Stimulated activated CD8-positive, alpha-beta memory T cell treated with anti-CD3 and anti-CD28 coated beads, Interleukin-7, amount 100 ng/mL, for 24 hours (primary cell): ENCODE results near the gene MAD1L1.
"Not testable (repeated sequence)": the region's sequence is repeated elsewhere in the genome, so short reads cannot be mapped to it uniquely, and the experiment has no call there.

Experiments
- DNase-seq: peaks from one replicate; pipeline ENCODE4 v3.0.0-alpha.2; 2020; ENCODE audit warnings: low read depth

The MAD1L1 gene

DNA sequence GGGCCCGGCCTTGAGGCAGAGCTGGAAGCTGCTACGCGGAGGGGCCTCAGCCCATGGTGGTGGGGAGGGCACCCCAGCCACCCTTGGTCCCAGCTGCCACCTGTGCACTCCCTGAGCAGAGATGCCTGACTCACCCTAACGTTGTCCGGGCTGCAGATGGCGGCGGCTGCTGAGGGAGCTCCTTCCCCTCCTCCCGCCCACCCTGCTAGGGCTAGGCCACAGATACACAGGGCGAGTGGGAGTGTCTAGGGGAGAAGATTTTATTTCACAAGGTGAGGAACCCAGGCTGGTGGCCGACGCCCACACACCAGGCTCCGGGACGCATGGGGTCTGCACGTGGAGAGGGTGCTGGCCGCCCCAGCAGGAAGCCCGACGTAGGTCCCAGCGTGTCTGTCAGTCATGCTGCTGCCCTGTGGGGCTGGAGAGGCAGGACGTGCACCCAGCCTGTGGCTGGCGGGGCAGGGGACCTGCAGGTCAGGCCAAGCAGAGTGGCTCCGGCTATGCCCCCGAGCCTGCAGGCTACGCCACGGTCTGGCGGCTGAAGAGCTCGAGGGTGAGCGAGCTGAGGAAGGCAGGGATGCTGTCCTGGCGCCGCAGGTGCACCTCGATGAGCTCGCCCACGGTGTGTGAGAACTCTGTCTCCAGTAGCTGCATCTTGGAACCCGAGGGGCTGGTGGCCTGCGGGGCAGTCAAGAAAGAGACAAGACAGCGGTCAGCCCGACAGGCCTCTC, 417.0 kb downstream of the MAD1L1 start:
- not testable (repeated sequence) for DNase-seq

DNA sequence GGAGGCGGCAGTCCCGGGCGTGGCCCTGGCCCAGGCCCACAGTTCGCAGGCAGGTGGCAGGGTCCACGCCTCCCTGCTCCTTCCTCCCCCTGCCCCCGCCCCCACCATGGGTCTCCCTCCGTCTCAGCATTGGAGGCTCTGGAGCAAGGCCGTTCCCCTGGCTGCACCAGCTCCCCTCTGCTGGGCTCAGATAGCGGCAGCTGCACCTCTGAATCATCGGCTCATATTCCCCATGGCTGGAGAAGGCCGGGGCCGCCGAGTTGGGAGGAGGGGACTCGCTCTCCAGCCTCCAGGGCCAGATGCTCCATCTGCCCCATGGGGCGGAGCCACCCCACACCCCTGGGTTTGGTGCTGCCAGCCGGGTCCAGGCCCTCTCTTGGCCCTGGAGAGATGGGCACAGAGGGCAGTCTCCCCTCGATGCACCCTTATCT, 417.7 kb downstream of the MAD1L1 start:
- no peak for DNase-seq

DNA sequence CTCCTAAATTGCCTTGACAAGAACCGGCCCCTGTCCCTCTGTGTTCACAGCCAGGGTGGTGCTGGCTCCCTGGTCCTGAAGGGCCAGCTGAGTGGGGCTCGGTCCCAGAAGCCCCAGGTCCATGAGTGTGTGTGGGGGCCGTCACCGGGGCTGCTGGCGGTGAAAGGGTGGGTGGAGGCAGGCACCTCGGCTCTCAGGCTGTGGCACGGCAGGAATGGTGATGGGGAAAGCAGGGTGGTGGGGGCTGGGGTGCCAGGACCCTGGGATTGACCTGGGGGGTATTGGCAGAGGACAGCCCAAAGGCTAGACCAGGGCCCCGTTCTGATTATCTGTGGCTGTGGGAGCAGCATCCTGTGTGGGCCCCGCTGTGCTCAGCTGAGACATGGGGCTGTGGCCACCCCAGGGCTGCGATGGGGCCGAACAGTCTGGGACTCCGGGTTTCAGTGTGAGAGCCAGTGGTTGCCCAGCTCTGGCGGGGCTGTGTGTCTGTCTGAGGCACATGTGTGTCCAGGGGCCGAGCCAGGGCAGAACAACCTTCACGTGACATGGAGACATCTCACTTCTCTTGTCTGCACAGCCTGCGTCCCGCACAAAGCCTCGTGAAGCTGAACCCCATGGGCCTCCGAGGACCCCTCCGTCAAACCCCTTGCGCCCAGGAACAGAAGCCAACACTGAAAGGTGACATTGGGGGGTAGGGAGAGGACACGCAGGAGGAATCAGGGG, 418.5 kb downstream of the MAD1L1 start:
- DNase-seq: no peak

DNA sequence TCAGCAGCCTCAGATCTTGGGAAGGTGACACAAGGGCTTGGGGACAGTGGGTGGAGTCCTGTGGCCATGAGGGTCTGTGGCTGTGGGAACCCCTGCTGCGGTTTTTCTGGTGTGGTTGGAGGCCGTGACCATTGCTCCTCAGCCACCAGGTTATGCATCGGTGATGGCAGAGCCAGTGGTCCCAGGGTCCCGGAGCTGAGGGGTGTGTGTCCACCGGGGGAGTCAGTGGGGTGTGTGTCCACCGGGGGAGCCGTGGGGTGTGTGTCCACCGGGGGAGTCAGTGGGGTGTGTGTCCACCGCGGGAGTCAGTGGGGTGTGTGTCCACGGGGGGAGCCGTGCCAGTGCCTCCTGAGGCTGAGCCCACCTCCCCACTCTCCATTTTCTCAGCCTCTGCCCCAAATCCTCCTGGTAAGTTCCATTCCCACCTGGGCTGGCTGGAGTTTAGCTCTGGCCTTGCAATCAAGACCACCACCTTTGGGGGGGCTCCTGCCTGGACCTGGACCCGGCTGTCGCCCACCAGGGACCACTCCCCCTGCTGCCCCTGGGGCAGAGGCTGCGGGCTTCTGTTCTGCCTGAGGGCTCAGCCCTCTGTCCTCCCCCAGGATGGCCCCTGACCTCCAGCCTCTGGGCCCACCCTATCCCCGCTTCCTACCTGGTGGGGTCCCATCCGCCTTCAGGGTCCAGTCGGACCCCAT, 419.2 kb downstream of the MAD1L1 start:
- DNase-seq: no peak

GRCh38 chr7:1812509-1813393, 420.0 kb downstream of the MAD1L1 start:
- DNase-seq: no peak

DNA sequence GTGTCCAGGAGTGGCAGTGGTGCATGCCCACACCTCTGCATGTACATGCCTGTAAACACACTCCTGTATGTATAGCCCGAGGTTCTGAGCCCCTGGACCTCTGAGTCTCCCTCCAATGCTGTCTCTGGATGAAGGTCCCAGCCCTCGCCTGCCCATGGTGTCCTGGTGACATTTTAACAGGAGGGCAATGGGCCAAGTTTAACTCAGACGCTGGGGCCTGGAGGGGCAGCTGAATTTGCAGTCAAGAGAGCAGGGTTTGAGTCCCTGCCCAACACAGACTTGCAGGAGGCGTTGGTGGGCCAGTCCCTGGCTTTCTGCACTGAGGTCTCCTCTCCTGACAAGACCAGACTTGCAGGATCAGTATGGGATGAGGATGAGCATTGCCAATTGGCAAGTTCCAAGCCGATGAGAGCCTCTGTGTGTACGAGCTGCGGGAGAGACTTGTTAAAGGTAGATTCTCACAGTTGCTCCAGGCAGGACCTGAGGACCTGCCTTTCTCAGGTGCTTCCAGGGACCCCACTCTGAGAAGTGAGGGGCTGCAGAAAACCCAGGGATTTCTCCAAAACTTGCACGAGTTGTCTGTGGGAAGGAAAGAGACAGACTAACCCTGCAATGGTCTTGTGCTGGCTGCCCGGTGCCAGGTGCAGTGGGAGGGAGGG, 420.8 kb downstream of the MAD1L1 start:
- DNase-seq: no peak

- DNase-seq: no peak
Observed at GRCh38 chr7:1810961-1811849, 421.5 kb downstream of the MAD1L1 start.

DNA sequence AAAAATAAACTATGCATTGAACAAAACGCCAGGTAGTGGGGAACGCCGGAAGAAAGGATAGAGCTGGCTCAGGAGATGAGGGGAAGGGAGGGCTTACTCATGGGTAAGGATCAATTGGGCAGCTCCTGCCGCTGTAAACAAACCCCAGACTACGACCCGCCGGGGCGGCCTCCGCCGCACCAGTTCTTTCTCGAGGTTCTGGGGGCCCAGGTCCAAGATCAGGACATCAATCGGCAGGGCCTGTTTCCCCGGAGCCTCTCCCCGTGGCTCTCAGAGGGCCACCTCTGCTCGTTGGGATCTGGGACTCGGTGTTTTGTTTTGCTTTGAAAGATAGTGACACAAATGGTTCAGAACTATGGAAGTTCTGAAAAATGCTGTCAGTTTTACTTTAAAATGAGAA, 422.2 kb downstream of the MAD1L1 start:
- no peak for DNase-seq

DNA sequence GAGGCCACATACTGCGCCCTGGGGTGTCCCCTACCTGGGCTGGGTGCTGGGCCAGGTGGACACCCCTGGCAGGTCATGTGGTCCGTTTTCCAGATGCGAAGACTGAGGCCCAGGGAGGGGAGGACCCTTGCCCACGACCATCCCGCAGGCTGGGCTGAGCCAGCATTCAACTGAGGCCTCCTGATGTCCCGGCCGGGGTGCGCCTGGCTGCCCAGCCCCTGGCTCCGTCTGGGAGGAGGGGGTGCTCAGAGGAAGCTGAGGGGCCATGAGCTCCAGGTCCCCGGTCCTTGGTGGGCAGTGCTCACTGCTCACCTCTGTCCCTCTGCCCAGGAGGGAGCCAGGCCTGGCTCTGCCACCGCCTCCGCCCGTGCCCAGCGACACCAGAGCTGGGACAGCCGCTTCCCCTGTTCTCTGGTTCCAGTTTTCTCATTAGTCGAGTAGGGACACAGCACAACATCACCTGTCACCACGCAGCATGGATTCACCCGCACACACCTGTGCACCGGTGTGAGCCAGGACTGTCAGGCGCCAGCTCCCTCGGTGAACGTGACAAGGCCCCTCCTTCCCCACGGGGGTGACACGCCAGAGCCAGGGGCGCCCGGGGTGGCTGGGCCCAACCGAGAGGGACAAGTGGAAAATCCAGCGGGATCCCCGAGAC, 423.0 kb downstream of the MAD1L1 start:
- no peak for DNase-seq

DNA sequence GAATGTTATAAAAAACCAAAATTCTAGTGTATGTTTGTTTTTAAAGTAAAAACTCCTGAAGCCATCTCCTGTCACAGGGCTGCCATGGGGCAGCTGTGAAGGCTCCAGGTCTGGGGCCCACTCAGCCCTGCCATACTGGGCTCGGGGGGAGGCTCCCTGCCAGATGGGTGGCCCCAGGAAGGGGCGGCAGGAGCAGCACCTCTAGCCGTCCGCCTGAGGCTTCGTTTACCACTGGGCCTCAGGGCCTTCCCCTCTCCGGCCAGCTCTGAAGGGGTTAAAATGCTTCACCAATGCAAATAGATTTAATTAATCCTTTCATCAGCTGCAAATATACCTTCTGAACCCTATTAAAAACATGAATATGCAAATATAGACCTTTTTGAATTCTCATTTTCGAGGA, 423.7 kb downstream of the MAD1L1 start:
- DNase-seq: no peak

DNA sequence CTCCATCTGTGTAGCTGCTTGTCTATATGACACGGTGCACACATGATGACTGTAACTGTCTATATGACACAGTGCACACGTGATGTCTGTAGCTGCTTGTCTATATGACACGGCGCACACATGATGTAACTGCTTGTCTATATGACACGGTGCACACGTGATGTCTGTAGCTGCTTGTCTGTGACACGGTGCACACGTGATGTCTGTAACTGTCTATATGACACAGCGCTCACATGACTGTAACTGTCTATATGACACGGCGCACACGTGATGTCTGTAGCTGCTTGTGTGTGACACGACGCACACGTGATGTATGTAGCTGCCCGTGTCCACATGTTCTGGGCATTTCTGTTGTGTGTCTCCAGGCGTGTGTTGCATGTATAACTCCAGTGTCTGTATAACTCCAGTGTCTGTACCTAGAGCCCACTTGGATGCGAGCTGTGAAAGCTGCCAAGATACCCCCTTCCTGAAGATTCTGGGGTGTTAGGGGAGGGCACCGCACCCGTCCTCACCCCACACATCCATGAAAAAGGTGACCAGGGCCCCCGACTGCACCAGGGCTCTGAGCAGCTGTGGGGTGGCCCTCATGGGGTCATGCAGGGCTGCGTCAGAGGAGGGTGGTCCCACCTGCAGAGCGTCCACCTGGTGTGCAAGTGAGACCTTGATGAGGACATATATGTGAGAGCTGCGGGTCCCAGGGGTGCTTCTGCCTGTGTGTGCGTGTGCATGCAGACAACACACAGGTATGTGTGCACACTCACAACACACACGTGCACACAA, 424.7 kb downstream of the MAD1L1 start:
- no peak for DNase-seq

DNA sequence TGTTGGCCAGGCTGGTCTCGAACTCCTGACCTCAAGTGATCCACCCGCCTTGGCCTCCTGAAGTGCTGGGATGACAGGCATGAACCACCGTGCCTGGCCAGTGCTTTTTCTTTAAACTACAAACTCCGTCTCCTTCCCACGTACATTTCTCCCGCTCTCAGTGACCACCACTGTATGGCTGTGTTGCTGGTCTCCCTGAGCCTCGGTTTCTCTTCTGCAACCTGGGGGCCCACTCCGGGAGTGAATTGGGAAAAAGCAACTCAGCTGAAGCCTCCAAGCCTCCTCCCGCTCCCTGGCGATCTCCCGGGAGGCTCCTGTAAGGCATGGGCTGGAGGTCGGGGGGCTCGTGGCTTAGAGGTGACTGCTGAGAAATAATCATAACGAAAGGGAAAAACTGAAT, 426.4 kb downstream of the MAD1L1 start:
- DNase-seq: no peak

GRCh38 chr7:1804310-1804709, 428.4 kb downstream of the MAD1L1 start:
- DNase-seq: no peak

DNA sequence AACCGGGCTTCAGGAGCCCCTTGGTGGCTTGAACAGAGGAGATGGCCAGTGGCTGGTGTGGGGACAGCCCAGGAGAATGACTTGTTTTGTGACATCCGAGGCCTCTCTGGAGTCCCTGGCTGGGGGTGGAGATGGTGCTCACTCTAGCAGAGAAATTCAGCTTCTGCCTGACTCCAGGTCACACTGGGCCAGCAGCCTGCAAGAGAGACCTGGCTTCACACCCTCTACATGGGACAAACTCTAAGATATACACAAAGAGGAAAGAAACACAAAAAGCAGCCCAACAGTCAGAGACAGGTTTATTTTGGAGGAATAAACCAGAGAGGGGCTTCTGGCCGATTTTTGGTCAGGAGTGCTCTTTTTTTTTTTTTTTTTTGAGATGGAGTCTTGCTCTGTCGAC, 429.8 kb downstream of the MAD1L1 start:
- no peak for DNase-seq

GRCh38 chr7:1800902-1801301, 431.8 kb downstream of the MAD1L1 start:
- no peak for DNase-seq

DNA sequence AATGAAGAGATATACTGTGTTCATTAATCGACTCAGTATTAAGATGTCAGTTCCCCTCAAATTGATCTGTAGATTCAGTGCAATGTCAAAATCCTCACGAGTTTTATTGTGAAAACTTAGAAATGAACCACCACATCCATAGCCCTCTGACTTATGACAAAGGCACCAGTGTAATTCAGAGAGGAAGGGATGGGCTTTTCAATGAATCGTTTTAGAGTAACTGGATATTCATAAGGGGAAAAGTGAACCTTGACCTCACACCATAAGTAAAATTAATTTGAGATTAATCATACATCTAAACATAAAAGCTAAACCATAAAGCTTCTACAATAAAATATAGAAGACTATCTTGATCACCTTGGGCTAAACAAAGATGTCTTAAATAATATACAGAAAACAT, 434.6 kb downstream of the MAD1L1 start:
- DNase-seq: no peak

GRCh38 chr7:1794888-1795542, 437.7 kb downstream of the MAD1L1 start:
- DNase-seq: no peak

- DNase-seq: no peak
Observed at GRCh38 chr7:1787681-1788235, 445.0 kb downstream of the MAD1L1 start.
